HEK293 (cell line): ENCODE measurements around the gene RHBDF1.

Experiments
- CTCF ChIA-PET: fragments of 350-600 bp; formaldehyde crosslinking; extraction: SDS; loops from one replicate; lab custom pipeline; 2021; ENCODE audit warnings: antibody characterized with exemption; lab: Yijun Ruan, JAX
- POLR2A ChIA-PET: fragments of 300-600 bp; formaldehyde crosslinking; extraction: SDS; loops from one replicate; lab custom pipeline; 2020; ENCODE audit warnings: antibody characterized with exemption, inconsistent platforms; lab: Yijun Ruan, JAX
- H3K27ac ChIP-seq: fragments of 200-500 bp; sonication (Bioruptor generic); 2 replicates; pipeline ENCODE4 v1.5.1; 2014; ENCODE audit warnings: low read depth, low read length, control low read depth, inconsistent platforms; ENCODE audit errors: extremely low read depth
- H3K36me3 ChIP-seq, 2 experiments: fragments of 200-500 bp in 1 of 2; sonication (Bioruptor generic) in 1 of 2; 1 replicate in 1 of 2; 2 replicates in 1 of 2; pipeline ENCODE4 v1.5.1; 2014 to 2017; ENCODE audit warnings: inconsistent platforms in 2 of 2, low read length in 2 of 2; ENCODE audit not compliant: control insufficient read depth in 2 of 2, insufficient read depth in 1 of 2
- H3K4me1 ChIP-seq: fragments of 200-500 bp; sonication (Bioruptor generic); 2 replicates; pipeline ENCODE4 v1.5.1; 2014; ENCODE audit warnings: mild to moderate bottlenecking, low read length, inconsistent platforms; ENCODE audit not compliant: control insufficient read depth, insufficient read depth
- H3K4me3 ChIP-seq: 2 replicates; pipeline ENCODE4 v1.5.1; 2011; ENCODE audit warnings: low read depth, mild to moderate bottlenecking, control low read depth, low read length, moderate library complexity
- H3K9me3 ChIP-seq: fragments of 200-500 bp; sonication (Bioruptor generic); 2 replicates; pipeline ENCODE4 v1.5.1; 2014; ENCODE audit warnings: low read depth, low read length, inconsistent platforms; ENCODE audit not compliant: control insufficient read depth, insufficient read depth
- KLF10 ChIP-seq: fragments of 450-650 bp; IDR thresholded peaks from 2 replicates; pipeline ENCODE4 v1.5.1; 2018; ENCODE audit warnings: missing biosample characterization, mild to moderate bottlenecking, missing genetic modification characterization
- KLF8 ChIP-seq: fragments of 450-650 bp; formaldehyde crosslinking; IDR thresholded peaks from 2 replicates; pipeline ENCODE4 v1.5.1; 2016; ENCODE audit warnings: missing biosample characterization, missing genetic modification characterization
- PRDM1 ChIP-seq: fragments of 450-650 bp; formaldehyde crosslinking; IDR thresholded peaks from 2 replicates; pipeline ENCODE4; 2016; ENCODE audit warnings: missing biosample characterization, missing genetic modification characterization
- PRDM10 ChIP-seq: fragments of 450-650 bp; formaldehyde crosslinking; IDR thresholded peaks from 2 replicates; pipeline ENCODE4 v1.5.1; 2016; ENCODE audit warnings: missing biosample characterization, missing genetic modification characterization
- TSHZ1 ChIP-seq: fragments of 450-650 bp; formaldehyde crosslinking; IDR thresholded peaks from 2 replicates; pipeline ENCODE4 v1.5.1; 2016; ENCODE audit warnings: missing biosample characterization, missing genetic modification characterization, borderline replicate concordance
- ZNF114 ChIP-seq: fragments of 450-650 bp; formaldehyde crosslinking; IDR thresholded peaks from 2 replicates; pipeline ENCODE4 v1.5.0; 2017; ENCODE audit warnings: missing biosample characterization, missing genetic modification characterization
- ZNF140 ChIP-seq: fragments of 450-650 bp; formaldehyde crosslinking; IDR thresholded peaks from 2 replicates; pipeline ENCODE4 v1.5.1; 2016; ENCODE audit warnings: missing biosample characterization, missing genetic modification characterization
- ZNF16 ChIP-seq: fragments of 450-650 bp; formaldehyde crosslinking; IDR thresholded peaks from 2 replicates; pipeline ENCODE4 v1.5.1; 2016; ENCODE audit warnings: low read depth, missing biosample characterization, missing genetic modification characterization
- ZNF18 ChIP-seq: fragments of 450-650 bp; formaldehyde crosslinking; IDR thresholded peaks from 2 replicates; pipeline ENCODE4 v1.5.1; 2016; ENCODE audit warnings: missing biosample characterization, missing genetic modification characterization
- ZNF221 ChIP-seq: fragments of 450-650 bp; formaldehyde crosslinking; IDR thresholded peaks from 2 replicates; pipeline ENCODE4 v1.5.1; 2017; ENCODE audit warnings: missing biosample characterization, missing genetic modification characterization, borderline replicate concordance
- ZNF404 ChIP-seq: fragments of 450-650 bp; formaldehyde crosslinking; IDR thresholded peaks from 2 replicates; pipeline ENCODE4 v1.5.1; 2017; ENCODE audit warnings: missing biosample characterization, missing genetic modification characterization
- ZNF423 ChIP-seq: fragments of 450-650 bp; formaldehyde crosslinking; IDR thresholded peaks from 2 replicates; pipeline ENCODE4 v1.5.1; 2016; ENCODE audit warnings: missing biosample characterization, missing genetic modification characterization
- ZNF514 ChIP-seq: fragments of 450-650 bp; formaldehyde crosslinking; IDR thresholded peaks from 2 replicates; pipeline ENCODE4 v1.5.1; 2016; ENCODE audit warnings: missing biosample characterization, missing genetic modification characterization
- ZNF776 ChIP-seq: fragments of 450-650 bp; formaldehyde crosslinking; IDR thresholded peaks from 2 replicates; pipeline ENCODE4 v1.5.0; 2017; ENCODE audit warnings: missing biosample characterization, missing genetic modification characterization, borderline replicate concordance
- ZSCAN16 ChIP-seq: fragments of 450-650 bp; formaldehyde crosslinking; IDR thresholded peaks from 2 replicates; pipeline ENCODE4 v1.5.1; 2016; ENCODE audit warnings: missing biosample characterization, missing genetic modification characterization

Gene RHBDF1

DNA sequence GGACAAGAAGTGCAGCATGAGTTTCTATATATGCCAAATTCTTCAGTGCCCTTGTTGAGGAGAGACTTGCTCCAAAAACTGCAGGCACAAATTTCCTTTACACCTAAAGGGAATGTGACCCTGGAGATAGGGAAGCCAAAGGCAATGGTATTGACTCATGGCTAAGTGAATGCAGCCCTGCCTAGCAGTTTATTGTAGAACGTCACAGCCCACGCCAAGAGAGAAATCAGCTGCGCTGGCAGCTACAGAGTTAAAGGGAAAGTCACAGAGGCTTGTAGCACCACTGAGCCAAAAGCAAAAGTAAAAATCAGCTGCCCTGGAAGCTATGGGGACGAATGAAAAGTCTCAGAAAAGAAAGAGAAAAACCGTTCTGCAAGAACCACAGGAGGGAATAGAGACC, 29.1 kb downstream of the RHBDF1 start:
- ChIA-PET POLR2A (interaction anchor here (2.3 kb wide), 1 partner anchor 10 kb away, joined by 20 read pairs; the partner anchor contains the start of genes POLR3K and SNRNP25), CTCF (interaction anchor here (1.0 to 1.4 kb wide), 2 partner anchors 22 to 52 kb away, joined by 3 read pairs; no protein-coding TSS in a partner anchor)
- TF ChIP-seq PRDM1 (tag by site-specific recombination) (peak; percentile 51; the same call in 1 of the 2 replicates), ZSCAN16 (tag by site-specific recombination) (no peak), ZNF18 (tag by site-specific recombination) (no peak)
- Histone ChIP-seq H3K27ac (no peak overlapping the region), H3K4me3 (no peak overlapping the region), H3K4me1 (0 out of 2 replicates have a peak, but pooled peaks cover 2% of the 10 kb centered on the region), H3K9me3 (no peaks in the 10 kb centered on the region), H3K36me3 (peaks cover 10 to 71% of the 10 kb centered on the region in 2 experiments)

DNA sequence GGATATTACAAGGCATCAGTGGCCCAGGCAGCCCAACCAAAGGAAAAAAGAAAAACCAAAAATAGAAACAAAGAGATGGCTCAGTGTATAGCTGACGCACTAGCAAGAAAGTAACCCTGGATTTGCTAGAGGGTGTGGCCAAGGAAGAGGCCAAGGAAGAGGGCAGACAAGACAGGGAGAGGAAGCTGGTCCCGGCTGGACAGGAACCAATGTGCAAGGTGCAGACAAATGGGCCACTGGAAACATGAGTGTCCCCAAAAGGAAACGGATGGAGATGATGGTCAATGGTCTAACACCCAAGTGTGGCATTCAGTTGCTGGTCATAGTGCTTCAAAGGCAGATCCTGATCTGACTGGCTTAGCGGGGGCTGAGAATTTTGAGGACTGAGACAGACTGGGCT, 29.7 kb downstream of the RHBDF1 start:
- POLR2A ChIA-PET: no interaction called here
- H3K36me3 ChIP-seq: peaks cover 10 to 68% of the 10 kb centered on the region in 2 experiments

More for the DNA sequence above, 29.7 kb downstream of the RHBDF1 start:
- CTCF ChIA-PET: interaction anchor here (1.0 kb wide), 1 partner anchor 23 kb away, joined by 3 read pairs; no protein-coding TSS in a partner anchor
- TF ChIP-seq KLF8 (tag by site-specific recombination) (no peak), ZNF221 (tag by site-specific recombination) (no peak), PRDM10 (tag by site-specific recombination) (no peak), ZNF404 (tag by site-specific recombination) (no peak), KLF10 (tag by site-specific recombination) (no peak), ZNF776 (tag by site-specific recombination) (no peak), ZNF423 (tag by site-specific recombination) (no peak), ZNF140 (tag by site-specific recombination) (no peak), ZNF514 (tag by site-specific recombination) (no peak), ZSCAN16 (tag by site-specific recombination) (no peak), TSHZ1 (no peak), ZNF16 (tag by site-specific recombination) (no peak), ZNF114 (tag by site-specific recombination) (no peak)
- H3K4me1 ChIP-seq: 0 out of 2 replicates have a peak, but pooled peaks cover 2% of the 10 kb centered on the region
- no peak overlapping the region for H3K27ac ChIP-seq
- no peaks in the 10 kb centered on the region for H3K9me3 ChIP-seq
- H3K4me3 ChIP-seq: no peak overlapping the region
